ENCODE measurements around the gene ANKRD53. TPM values are rescaled to one million over a fixed set of nuclear protein-coding genes. Genes with fewer than 3 reads are reported as not detected.

ANKRD53 gene
- total RNA-seq, 1 experiment from 2014 or later, result not detected

GRCh38 chr2:70943205-70943871 is 35.1 kb upstream of the ANKRD53 start:
- no peak for DNase-seq (ENCODE audit: low spot score)

DNA sequence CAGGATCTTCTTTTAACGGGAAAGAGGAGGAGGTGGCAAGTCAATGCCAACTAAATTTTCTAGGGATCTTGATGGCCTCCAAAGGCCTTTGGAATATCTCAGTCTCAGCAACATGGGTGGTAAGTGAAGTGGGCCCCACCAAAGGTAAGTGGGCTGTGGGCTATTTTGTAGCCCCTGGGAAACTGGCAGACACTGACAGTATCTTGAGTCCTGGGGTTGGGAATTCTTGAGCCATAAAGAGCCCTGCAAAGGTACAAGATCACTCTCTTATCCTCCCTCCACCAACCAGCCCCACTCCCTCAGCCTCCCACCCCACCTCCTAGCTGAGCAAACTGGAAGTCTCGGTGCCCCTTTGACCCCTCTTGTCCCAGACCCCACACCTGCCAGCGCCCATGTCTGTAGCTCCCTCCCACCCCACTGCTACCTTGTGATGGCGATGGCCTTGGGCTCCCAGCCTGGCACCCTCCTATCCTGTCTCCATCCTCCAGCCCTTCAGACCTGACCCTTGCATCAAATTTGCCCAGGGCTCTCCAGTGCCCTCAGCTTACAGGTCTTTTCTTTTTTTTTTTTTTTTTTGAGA is 34.2 kb upstream of the ANKRD53 start:
- no peak for DNase-seq (ENCODE audit: low spot score)

GRCh38 chr2:70946832-70947442 is 31.5 kb upstream of the ANKRD53 start:
- peak; percentile 50 for DNase-seq (ENCODE audit: low spot score)

- no peak for DNase-seq (ENCODE audit: low spot score)
Observed at GRCh38 chr2:70947556-70948184, 30.8 kb upstream of the ANKRD53 start.

DNA sequence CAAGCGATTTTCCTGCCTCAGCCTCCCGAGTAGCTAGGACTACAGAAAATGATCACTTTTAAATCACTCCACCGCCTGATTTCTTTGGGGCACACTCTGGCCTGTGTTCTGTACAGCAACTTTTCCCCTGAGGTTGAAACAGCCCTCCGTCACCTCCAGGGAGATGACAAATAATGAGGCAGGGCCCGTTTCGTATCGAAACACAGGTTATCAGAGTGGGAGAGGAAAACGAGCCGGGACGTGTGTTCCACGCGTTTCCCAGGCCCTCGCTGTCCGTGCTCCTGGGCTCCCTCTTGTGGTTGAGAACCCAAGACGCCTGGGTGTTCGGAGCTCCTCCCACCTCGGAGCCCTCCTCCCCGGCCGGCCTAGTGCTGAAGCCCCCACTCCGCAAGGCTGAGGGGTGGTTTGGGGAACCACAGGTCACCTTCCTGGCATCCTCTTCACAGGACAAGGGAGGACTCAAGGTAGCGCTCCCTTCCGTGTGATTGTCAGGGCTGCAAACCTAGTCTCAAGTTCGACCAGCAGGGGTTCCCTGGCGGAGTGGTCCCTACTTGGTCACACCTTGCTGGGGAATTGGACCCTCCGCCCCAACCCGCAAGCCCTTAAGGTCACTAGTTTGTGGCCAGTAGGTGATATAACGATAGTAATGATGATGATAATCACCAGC is 30.0 kb upstream of the ANKRD53 start:
- DNase-seq (ENCODE audit: low spot score), result peak; percentile 66

DNA sequence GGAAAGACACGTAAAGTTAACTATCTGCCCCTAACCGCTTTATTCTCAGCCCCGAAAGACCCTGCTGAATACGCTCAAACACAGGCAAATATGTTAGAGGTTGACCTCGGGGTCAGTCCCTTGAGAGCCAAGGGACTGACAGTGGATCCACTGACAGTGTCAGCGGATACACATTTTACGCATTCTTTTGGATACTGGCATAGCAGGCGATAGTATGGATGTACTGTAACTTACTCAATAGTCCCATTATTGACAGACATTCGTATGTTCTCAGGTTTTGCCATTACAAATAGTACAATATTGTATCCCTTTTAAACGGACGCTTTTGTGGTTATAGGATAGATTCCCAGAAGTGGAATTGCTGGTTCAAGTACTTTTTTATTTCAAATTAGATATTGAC is 29.3 kb upstream of the ANKRD53 start:
- DNase-seq (ENCODE audit: low spot score), result no peak

GRCh38 chr2:70954886-70955285 is 23.5 kb upstream of the ANKRD53 start:
- no peak for DNase-seq (ENCODE audit: low spot score)

- DNase-seq (ENCODE audit: low spot score), result no peak
Observed at GRCh38 chr2:70956141-70956540, 22.3 kb upstream of the ANKRD53 start.

DNA sequence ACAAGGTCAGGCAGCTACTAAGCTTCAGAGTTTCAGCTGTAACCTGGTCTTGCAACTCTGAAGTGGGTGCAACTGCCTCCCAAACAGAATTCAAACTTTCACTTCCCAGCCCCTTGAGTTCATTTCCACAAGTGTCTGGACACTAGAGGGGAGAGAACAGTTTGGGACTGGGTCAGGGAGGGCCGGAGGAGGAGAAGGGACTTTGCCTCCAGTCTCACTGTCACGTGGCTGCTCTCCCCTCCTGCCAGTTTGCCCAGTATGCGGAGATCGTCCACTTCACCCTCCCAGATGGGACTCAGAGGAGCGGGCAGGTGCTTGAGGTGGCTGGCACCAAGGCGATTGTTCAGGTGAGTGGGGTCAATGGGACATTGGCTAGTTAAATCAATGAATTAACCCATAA is 20.6 kb upstream of the ANKRD53 start:
- no peak for DNase-seq (ENCODE audit: low spot score)

- no peak for DNase-seq (ENCODE audit: low spot score)
Observed at GRCh38 chr2:70958759-70959158, 19.7 kb upstream of the ANKRD53 start.

DNA sequence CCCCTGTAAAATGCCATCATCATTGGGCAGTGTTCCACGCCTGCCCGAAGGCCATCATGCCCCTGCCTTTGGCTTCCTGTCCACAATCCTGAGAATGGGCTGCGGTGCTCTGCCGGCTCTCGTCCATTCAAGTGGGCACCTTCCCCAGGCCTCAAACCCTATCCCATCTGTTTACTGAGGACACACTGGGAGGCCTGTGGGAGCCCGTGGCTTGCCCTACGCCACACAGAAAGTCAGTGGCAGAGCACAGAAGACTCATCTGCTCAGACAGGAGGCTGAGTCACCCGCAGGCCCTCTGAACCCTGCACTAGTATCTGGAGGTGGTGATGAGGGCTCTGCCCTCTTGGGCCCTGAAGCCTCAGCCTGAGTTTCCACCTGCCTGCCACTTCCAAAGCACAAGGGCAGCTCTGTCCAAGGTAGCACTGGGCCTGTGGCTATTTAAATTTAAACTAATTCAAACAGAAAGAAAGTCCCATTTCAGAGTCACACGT is 19.1 kb upstream of the ANKRD53 start:
- DNase-seq (ENCODE audit: low spot score), result no peak

DNA sequence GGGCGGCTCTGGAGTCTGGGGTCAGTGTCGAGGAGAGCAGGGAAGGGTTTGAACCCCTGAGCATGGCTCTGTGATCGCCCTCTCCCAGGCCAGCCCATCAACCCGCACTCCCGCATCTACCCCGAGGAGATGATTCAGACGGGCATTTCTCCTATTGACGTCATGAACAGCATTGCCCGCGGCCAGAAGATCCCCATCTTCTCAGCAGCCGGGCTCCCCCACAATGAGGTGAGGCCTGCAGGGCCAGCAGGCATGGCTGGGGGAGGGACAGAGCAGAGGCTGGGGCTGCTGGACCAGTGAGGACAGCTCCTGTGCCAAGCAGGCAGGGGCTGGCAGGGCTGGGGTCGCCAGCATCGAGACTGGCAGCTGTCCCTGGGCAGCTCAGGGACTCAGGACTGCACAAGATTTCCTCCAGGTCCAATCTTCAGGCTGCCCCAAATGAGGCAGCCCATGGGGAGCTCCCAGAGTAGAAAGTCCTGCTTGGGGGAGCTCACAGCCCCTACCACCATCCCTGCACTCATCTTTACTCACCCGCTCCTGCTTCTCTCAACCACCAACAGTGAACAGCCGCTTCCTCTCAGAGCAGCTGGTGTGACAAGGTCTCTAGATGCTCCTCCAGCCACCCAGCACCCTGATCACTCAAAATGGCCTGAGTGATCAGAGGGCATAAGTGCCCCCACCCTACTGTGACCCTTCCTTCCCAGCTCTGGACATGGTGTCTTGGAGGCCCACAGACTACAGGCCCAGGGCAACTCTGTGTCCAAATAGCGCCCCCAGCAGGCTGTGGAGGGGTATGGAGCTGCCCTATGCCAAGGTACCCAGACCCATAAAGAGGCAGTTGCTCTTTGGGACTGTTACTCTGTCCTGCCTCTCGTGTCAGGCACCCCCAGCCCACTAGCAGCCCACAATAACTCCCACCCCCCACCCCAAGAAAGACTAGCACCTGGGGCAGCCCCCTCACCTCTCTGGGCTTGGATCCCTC is 18.3 kb upstream of the ANKRD53 start:
- DNase-seq (ENCODE audit: low spot score), result no peak

GRCh38 chr2:70960833-70961647 is 17.4 kb upstream of the ANKRD53 start:
- DNase-seq (ENCODE audit: low spot score), result no peak

- no peak for DNase-seq (ENCODE audit: low spot score)
Observed at GRCh38 chr2:70961648-70961994, 16.8 kb upstream of the ANKRD53 start.

DNA sequence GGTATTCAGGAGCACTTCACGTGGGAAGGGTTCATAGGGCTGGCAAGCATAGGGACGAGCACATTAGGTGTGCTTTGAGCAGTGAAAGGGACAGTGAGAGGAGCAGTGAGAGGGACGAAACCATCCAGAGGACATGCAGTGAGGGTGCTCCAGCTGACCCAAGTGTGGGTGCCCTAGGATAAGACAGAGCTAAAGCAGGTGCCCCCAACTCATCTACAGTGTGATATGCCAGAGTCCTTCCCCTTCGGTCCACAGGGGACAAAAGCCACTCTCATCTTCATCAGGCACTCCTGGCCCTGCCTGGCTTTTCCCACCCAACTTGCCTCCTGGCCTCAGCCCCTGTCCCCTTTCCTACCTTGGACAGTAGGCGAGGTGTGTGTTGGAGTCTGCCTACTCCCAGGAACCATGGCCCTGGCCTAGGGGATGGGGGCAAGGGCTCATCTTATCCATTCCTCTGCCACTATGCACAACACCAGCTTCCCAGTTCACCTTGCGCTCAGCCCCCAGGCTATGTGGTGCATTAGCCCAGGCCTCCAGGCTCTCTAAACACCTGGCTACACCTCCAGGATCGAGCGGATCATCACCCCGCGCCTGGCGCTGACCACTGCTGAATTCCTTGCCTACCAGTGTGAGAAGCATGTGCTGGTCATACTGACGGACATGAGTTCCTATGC is 16.1 kb upstream of the ANKRD53 start:
- no peak for DNase-seq (ENCODE audit: low spot score)

- DNase-seq (ENCODE audit: low spot score), result no peak
Observed at GRCh38 chr2:70962885-70963878, 15.2 kb upstream of the ANKRD53 start.

DNA sequence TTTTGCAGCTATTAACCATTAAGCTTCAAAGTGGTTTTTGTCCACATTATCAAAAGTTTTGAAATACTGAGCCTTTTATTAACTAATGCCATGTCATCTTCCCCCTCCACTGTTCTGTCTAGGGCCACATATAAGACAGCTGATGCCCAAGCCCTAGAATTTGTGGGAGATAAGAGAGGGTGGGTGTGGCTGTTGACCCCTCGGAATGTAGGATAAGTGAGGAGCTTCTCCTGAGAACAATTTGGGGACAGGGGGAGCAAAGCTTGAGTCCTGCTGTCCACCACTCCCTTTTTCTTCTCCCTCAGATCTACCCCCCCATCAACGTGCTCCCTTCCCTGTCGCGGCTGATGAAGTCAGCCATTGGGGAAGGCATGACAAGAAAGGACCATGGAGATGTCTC is 14.3 kb upstream of the ANKRD53 start:
- no peak for DNase-seq (ENCODE audit: low spot score)

- DNase-seq (ENCODE audit: low spot score), result no peak
Observed at GRCh38 chr2:70964596-70965386, 13.6 kb upstream of the ANKRD53 start.

Measured in H4 (cell line).